Measurements from ENCODE around the gene TAAR9.
"Not testable (repeated sequence)": the region's sequence is repeated elsewhere in the genome, so short reads cannot be mapped to it uniquely, and the experiment has no call there.

TAAR9 gene

DNA sequence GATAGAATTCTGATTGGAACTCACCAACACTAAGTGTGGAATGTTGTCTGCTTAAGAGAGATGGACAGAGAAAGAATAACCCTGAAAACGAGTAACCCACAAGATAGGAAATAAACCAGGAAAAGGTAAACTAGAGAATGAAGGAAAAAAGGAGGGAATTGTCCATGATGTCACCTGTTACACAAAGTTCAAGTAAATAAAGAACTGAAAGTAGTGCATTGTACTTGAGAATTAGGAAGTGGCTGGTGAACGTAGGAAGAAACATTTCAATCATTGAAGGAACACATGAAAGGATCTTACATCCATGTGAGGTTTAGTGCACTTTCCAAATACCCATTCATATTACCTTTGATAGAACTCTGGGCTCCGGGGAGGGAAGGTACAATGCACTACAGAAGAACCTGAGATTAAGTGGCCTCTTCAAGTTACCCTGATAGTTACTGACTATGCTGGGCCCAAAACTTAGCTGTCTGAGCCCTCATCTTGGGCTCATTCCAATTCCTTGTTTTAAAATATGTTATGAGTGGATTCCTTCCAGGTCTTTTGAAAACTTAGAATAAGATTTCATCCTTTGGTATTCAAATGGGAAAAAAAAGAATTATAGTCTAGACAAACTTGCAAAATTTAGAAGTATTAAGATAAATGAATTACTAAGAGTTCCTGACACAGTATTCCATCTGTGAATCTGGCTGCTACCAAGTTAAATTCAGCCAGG, 24.1 kb upstream of the TAAR9 start:
- in situ Hi-C loops (cut with MboI; ENCODE audit: low sequenced_read_pairs), result no loop called here

DNA sequence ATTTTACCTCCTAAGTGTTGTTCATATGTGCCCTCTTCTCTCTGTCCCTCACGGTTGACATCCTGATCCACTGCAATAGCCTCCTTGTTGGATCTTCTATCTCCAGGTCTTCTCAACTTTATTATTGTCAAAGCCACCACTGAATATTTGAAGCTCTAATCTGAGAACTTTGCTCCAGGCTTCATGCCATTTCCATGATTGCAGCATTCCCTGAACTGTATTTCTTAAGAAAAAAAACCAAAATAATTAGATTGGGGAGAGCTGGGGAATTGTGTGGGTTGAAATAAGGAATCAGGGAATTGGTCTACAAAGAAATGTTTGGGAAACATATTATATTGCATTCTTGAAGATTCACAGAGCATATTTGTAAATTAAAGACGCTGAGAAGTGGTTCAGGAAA, 22.7 kb upstream of the TAAR9 start:
- in situ Hi-C loops (cut with MboI; ENCODE audit: low sequenced_read_pairs), result no loop called here

DNA sequence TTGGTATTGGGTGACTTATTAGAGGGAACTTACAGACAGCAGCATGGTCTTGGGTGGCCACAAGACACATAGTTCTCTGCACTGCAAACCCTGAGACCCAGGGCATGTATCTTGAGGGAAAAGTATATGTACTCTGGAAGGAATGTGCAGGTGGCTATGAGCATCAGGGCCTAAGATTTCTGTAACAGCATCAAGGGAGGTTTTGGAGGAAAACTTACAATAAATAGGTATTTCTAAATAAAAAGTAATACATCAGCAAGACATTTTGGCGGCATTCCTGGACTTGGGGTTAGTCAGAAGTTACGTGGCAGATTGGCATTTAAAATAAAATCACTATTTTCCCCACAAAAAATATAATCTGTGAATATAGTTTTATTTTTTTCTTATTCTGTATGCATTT, 17.1 kb upstream of the TAAR9 start:
- in situ Hi-C loops (cut with MboI; ENCODE audit: low sequenced_read_pairs), result no loop called here

DNA sequence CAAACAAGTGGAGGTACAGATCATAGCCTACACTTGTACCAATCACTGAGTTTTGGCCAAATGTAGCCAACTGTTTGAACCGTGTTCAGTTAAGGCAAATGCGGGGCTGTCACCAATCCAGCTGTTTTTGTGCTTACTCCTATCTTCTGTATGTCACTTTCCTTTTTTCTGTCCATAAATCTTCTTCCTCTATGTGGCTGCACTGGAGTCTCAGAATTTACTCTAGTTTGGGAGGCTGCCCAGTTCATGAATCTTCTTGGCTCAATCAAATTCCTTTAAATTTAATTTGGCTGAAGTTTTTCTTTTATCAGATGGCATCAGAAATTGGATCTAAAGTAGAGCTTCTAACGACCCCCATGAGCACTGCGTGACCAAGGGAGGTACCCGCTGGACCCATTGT, 13.4 kb upstream of the TAAR9 start:
- in situ Hi-C loops (cut with MboI; ENCODE audit: low sequenced_read_pairs), result no loop called here

DNA sequence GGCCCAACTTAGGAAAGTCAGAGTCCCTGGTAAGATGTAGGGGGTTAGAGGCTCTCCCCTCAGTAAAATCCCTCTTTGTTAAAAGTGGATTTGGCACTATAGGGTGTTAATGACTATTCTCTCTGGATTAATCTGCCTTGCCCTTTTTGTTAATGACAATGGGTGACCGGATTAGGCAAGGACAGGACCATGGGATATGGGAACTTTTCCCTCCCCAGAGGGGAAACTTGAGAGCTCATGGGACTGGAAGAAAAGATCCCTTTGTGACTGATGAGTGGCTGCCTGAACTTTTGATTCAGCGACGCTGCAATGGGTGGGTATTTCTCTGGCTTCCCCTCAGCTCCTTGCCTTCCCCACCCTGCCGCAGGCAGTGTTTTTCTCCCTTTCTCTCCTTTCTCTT, 12.2 kb upstream of the TAAR9 start:
- in situ Hi-C loops (cut with MboI; ENCODE audit: low sequenced_read_pairs), result no loop called here

DNA sequence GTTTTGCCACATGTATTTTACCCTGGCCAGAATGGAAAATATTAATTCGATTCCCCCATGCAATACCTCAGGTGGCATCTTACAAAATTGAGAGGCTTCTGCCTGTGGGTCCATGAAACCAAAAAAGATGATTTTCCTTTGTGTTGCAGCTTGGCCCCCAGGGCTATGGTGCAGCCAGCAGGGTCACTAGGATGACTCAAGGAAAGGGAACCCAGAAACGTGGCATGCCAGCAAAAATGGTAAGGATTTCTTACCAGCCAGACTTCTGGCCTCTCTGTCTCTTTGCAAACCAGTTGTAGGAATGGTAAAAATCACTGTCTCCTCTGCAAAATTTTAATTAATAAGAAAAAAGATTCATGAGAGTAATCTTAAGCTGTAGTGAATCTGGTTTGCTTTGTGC, 11.6 kb upstream of the TAAR9 start:
- in situ Hi-C loops (cut with MboI; ENCODE audit: low sequenced_read_pairs), result no loop called here

DNA sequence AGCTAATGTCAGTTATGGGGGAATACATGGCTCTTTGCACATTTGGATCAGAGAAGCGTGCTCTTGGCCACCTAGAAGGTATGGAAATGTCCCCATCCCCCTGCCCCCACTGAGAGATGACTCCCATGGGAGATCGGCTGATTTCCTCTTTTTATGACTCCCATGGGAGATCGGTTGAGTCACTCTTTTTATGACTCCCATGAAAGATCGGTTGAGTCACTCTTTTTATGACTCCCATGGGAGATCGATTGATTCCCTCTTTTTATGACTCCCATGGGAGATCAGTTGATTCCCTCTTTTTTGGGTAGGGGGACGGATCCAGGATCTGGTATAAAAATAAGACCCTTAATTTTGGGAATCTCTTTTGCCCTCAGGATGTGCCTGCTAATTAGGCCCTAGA, 10.3 kb upstream of the TAAR9 start:
- in situ Hi-C loops (cut with MboI; ENCODE audit: low sequenced_read_pairs), result no loop called here

DNA sequence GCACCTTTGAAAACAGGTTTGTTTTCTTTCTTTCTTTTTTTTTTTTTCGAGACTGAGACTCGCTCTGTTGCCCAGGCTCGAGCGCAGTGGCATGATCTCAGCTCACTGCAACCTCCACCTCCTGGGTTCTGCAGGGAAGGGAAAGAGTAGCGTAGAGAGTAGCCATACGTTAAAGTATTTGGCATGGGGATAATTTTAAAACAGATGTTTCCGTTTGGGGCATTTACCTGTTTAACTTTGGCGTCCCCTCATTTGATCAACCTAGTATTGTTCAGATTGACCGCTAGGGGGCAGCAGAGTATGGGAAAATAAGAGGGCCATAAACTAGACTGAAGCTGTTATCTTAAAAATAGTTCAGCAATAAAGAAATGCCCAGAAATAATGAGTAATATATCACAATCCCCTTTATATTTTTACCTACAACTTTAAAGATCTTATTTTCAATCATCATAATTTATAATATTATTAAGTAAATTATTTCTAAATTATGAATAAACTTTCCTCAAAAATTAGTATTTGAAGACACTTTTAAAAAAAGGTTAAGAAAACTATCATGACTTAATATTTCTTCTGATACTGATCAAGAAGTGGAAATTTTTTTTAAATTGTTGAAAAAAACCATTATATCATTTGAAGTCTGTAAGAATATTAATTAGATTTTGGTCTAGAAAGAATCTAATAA, 7.6 kb upstream of the TAAR9 start:
- in situ Hi-C loops (cut with MboI; ENCODE audit: low sequenced_read_pairs), result no loop called here

DNA sequence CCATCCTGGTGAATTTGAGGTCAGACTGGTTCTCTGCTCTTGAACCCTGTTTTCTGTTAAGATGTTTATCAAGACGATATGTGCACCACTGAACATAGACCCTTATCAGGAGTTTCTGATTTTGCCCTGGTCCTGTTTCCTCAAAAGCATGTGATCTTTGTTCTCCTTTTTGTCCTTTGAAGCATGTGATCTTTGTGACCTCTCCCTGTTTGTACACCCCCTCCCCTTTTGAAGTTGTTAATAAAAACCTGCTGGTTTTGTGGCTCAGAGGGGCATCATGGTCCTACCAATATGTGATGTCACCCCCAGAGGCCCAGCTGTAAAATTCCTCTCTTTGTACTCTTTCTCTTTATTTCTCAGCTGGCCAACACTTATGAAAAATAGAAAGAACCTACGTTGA, 3.5 kb upstream of the TAAR9 start:
- in situ Hi-C loops (cut with MboI; ENCODE audit: low sequenced_read_pairs), result not testable (repeated sequence)

DNA sequence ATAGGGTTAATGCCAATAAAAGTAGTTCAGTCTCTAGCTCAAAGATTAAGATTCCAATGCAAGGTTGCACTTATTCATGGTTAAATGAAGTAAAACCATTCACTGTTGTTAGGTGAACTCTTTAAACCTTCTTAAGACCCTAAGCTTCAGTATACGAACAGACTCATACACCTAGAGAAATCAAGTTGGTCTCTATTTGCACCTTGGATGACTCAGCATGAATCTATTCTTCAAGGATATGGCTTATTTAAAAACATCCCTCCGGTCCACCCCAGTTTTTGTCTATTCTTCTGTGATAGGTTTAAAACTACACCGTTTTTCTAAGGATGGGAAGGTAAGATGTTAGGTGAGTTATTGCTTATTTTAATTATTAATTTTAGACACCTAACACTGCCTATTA, 932 bp upstream of the TAAR9 start:
- in situ Hi-C loops (cut with MboI; ENCODE audit: low sequenced_read_pairs), result no loop called here

DNA sequence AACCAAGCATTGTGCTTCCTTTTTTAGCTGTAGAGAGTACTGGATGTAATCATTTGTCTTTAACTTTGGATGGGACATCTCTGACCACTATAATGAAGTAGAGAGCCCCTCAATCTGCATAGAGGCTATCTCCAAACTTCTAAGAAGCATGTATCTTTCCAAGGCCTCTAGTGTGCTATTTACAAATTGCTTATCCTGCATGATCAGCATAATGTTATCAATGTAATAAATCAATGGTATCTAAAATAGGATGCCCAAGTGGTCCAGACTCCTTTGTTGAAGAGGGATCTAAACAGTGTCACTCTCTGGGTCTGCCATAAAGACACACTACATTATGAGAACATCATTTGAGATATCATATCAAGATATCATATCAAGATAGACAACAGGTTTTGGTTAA, 6.7 kb downstream of the TAAR9 start:
- in situ Hi-C loops (cut with MboI; ENCODE audit: low sequenced_read_pairs), result no loop called here

DNA sequence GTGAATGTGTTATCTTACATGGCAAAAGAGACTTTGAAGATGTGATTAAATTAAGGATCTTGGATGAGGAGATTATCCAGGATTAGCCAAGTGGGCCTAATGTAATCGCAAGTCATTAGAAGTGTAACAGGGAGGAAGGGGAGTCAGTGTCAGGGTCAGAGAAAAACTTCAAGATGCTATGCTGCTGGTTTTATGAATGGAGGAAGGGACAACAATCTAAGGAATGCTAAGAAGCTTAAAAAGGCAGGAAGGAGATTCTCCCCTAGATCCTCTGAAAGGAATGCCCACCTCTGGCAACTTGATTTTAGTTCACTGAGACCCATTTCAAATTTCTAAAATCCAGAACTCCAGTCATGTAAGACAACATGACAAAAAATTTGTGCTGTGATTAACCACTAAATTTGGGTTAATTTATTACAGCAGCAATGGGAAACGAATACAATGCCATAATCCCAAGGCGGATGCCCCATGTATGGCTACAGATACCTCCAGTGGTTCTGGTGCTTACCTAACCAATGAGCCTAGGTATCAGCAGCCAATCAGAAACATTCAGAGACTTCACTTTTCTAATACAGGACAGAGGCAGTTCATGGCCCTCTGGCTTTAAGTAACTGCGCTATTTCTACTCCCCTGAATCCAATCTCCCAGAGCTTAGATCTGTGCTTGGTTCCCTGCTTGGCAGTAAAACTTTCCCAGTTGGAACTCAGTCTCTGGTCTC, 10.8 kb downstream of the TAAR9 start:
- in situ Hi-C loops (cut with MboI; ENCODE audit: low sequenced_read_pairs), result no loop called here

DNA sequence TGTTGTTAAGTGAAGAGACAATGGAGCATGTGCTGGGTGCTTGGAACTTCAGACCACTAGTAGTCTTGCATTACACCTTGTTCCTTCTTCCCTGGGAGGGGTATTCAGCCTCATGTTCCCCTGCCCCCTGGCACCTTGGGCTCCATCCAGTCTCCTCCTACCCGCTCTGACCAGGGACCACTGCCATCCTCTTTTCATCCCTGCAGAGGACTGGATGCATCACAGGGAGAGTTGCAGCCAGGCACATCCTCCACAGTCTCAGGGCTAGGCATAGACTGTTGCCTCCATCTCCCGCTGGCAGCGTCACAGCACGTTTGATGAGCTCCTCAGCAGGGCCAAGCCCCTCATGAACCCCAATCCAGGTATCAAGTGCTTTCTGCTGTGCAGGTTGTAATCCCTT, 13.1 kb downstream of the TAAR9 start:
- in situ Hi-C loops (cut with MboI; ENCODE audit: low sequenced_read_pairs), result no loop called here

DNA sequence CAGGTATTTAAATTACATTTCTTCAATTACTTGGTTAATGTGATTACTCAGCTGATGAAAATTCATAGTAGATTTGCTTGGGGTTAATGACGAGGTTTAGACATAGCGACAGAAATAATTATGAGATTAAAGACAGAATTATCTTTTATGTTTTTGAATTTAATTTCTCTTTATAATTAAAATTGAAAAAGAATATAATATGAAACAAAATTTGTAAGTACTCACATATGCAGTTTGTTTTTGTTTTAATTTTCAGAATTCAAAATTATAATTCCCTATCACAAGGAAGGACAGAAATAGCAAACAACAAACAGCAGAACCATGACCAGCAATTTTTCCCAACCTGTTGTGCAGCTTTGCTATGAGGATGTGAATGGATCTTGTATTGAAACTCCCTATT, 14.3 kb downstream of the TAAR9 start, which contains the start of gene TAAR8:
TAAR8 (plus strand) TSS at position 301 of the 400 bp plus-strand sequence; CDS start at position 322, 21 bp downstream.
- in situ Hi-C loops (cut with MboI; ENCODE audit: low sequenced_read_pairs), result no loop called here

DNA sequence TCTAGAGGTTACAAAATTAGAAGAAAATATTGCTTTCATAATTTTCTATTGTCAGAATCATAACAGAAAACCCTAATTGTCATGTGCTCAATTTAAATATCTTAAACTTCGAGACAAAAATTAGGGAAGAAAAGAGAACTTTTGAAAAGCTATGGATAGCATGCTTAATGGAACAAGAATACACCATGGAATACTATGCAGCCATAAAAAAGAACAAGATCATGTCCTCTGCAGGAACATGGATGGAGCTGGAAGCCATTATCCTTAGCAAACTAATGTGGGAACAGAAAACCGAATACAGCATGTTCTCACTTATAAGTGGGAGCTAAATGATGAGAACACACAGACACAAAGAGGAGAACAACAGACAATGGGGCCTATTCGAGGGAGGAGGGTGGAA, 22.0 kb downstream of the TAAR9 start:
- in situ Hi-C loops (cut with MboI; ENCODE audit: low sequenced_read_pairs), result not testable (repeated sequence)

DNA sequence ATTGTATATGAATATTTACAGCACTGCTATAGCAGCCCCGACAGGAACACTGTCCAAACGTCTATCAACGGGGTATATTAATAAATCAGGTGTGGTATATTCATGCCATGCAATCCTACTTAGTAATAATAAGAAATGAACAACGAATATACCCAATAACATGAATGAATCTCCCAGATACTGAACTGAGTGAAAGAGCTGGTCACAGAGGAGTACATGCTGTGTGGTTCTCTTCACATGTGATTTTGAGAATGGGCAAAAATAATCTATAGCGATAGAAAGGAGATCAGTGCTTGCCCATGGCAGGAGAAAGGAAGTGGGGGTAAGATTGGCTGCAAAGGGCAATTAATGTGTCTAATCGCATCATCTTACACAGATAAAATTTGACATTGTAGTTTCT, 28.3 kb downstream of the TAAR9 start:
- in situ Hi-C loops (cut with MboI; ENCODE audit: low sequenced_read_pairs), result no loop called here

DNA sequence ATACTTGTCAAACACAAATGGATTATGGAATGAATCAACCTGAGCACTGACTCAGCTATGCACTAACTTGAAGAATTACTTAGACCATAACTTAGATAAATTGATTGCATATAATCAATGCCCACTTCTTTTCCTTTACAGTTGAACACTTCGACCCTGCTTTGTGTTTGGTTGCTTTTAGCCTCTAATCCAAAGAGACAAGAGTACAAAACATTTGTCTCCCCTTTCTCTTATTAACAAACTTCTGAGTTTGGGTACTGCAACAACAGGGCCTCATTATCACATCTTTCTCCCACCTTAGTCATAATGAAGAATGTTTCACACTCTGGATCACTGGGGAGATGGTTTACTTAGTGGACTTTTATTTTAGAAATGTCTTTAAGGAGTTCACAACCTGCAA, 29.5 kb downstream of the TAAR9 start:
- in situ Hi-C loops (cut with MboI; ENCODE audit: low sequenced_read_pairs), result no loop called here

DNA sequence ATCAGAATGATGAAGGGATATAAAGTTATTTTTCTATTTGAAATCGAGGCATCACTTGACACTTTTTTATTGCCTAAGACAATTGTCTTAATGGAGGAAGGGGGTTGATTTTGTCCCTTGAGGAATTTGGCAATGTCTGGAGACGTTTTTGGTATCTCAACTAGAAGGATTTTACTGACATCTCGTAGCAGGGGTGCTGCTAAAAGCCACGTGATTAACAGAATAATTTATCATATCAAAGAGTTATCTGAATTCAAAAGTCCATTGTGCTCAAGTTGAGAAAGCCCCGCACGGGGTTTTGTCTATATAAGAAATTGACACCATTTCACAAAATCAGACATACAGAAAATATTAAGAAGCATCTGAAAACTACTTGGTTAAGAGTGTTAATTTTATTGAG, 30.5 kb downstream of the TAAR9 start:
- in situ Hi-C loops (cut with MboI; ENCODE audit: low sequenced_read_pairs), result no loop called here

DNA sequence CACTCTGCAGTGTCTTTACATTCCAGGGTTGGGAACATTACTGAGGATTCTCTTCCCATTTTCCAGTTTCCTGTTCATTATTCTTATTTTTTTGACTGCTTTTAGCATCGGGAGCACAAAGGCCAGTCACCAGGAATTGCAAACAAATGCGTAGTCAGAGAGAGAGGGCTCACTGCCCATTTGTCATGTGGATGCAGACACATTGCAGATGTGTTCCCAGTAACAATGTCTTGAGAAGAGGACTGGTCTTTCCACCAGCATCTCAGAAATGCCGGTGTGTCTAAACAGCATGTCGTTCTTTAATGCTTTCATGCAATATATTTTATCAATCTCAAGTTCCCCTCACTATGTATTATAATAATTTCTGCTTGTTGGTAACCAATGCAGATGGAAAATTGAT, 31.1 kb downstream of the TAAR9 start:
- in situ Hi-C loops (cut with MboI; ENCODE audit: low sequenced_read_pairs), result no loop called here

DNA sequence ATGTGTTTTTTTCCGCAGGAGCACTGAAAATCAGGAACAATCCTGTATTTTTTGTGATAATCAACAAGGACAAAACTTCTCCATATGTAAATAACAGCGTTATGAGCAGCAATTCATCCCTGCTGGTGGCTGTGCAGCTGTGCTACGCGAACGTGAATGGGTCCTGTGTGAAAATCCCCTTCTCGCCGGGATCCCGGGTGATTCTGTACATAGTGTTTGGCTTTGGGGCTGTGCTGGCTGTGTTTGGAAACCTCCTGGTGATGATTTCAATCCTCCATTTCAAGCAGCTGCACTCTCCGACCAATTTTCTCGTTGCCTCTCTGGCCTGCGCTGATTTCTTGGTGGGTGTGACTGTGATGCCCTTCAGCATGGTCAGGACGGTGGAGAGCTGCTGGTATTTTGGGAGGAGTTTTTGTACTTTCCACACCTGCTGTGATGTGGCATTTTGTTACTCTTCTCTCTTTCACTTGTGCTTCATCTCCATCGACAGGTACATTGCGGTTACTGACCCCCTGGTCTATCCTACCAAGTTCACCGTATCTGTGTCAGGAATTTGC, 32.2 kb downstream of the TAAR9 start, which contains the start of gene TAAR6:
TAAR6 (plus strand) TSS at position 102 of the 557 bp plus-strand sequence; CDS start at position 102, 0 bp downstream.
- in situ Hi-C loops (cut with MboI; ENCODE audit: low sequenced_read_pairs), result no loop called here

DNA sequence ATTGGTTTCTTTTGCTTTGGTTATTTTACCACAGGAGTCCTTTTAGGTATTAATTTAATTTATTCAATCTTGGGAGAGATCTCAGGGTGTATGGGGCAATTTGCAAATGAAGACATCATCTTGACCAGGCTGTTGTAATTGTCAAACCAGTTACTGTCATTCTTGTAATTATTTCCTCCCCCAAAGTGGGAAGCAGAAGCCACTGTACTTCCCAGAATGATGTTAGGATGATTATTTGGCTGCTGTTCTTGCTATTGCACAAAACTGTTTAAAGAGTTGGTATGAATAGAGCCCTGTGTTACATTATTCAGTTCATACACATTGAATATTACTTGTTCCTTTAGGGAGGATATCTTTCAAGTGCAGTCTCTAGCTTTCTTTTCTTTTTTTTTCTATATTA, 33.7 kb downstream of the TAAR9 start:
- in situ Hi-C loops (cut with MboI; ENCODE audit: low sequenced_read_pairs), result no loop called here

DNA sequence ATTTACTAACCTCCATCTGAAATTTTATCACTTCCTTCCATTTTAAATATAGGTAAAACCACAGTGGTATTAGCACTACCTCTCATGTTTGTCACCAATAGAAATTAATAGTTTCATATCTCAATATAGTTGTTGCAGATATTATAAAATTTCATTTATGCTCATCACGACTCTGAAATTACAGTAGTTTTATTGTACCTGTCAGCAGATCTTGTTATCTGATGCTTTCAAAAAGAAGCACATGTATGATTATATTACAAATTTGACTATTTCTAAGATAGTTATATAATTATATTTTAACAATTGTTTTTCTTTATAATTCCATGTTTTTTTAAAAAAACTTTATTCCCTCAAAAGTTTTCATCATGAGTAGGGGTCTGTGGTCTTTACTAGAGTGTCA, 46.6 kb downstream of the TAAR9 start:
- in situ Hi-C loops (cut with MboI; ENCODE audit: low sequenced_read_pairs), result no loop called here

All from HL-60/S4 treated with retinoic acid at 250 ng/mL for 4 days and 3 days (cell line).